Pancreas (tissue), 10 donors: ENCODE results near the gene PTGER4. TPM values are rescaled to one million over a fixed set of nuclear protein-coding genes. Genes with fewer than 3 reads are reported as not detected.
"Not testable (repeated sequence)": the region's sequence is repeated elsewhere in the genome, so short reads cannot be mapped to it uniquely, and the experiment has no call there.

ENCODE experiments used
- ATAC-seq, 4 donors: fragments of 200-7000 bp; cut with Tn5 transposase; one replicate each; pipeline versions ENCODE4 v1.8.0 to v1.9.1; 2020; ENCODE audit warnings: mild to moderate bottlenecking in 4 of 4, moderate library complexity in 4 of 4
- DNase-seq, 6 donors: peaks; one replicate each; pipeline ENCODE4 v3.0.0-alpha.2; 2020
- FAIRE-seq: peaks from 2 replicates; lab custom pipeline; 2012; peaks lifted over from hg19 to GRCh38; lab: Jason Lieb, UNC
- H3K27ac ChIP-seq, 4 donors: fragments of 200-600 bp; sonication (generic); 1 replicate in 3 of 4; 2 replicates in 1 of 4; pipeline versions ENCODE4 v1.5.0 to v1.8.0; 2020
- H3K27me3 ChIP-seq, 4 donors: fragments of 200-600 bp; one replicate each; pipeline ENCODE4 v1.8.0; 2021
- H3K36me3 ChIP-seq, 3 donors: fragments of 200-600 bp; sonication (generic) in 1 of 3; one replicate each; pipeline versions ENCODE4 v1.5.0 to v1.8.0; 2020 to 2021
- H3K4me1 ChIP-seq, 3 donors: fragments of 200-600 bp; one replicate each; pipeline ENCODE4 v1.8.0; 2021
- H3K4me3 ChIP-seq, 4 donors: fragments of 200-600 bp; sonication (generic) in 2 of 4; one replicate each; pipeline versions ENCODE4 v1.5.0 to v1.8.0; 2020 to 2021
- H3K9me3 ChIP-seq, 4 donors: fragments of 200-600 bp; one replicate each; pipeline ENCODE4 v1.8.0; 2021
- CTCF ChIP-seq, 4 donors: fragments of 200-600 bp; sonication (generic) in 3 of 4; IDR thresholded peaks; one replicate each; pipeline versions ENCODE4 v1.5.0 to v1.8.0; 2021; ENCODE audit warnings: antibody characterized with exemption in 4 of 4
- WGBS, 2 donors: extraction: QIAGEN DNeasy Blood & Tissue Kit; methylation state at CpG; one replicate each; pipeline ENCODE4 v1.1.7; 2013; 5-methylcytosine and 5-hydroxymethylcytosine counted together
- intact Hi-C, 3 donors: fragments of 100-400 bp; cut with DNase I; formaldehyde crosslinking; loops; one replicate each; pipeline versions ENCODE4 v1.11.1 to v1.14.2; 2022
- polyA plus RNA-seq, 2 donors: library from polyadenylated mRNA; stranded (reverse); fragments of 200-250 nt; gene quantifications; one replicate each; pipeline ENCODE4 v1.2.3, GENCODE V29; 2013
- total RNA-seq, 6 donors: library from RNA; stranded (reverse); fragmentation: NEBNext Ultra II Directional in 4 of 6; extraction: Animal tissue kit (Norgen Biotek cat#: 25700) in 4 of 6; gene quantifications; one replicate each; pipeline versions ENCODE4 v1.2.1 to v1.2.4, GENCODE V29; 2021 to 2023
- donor health status: healthy with polysubstance abuse.
- donor health status: DM: no; HTN: no; CAD: no; lungs with moderate emphysema.
- donor health status: DM: no; HTN: no; CAD: no.
- donor health status: control.
- donor health status: control.
- donor health status: Bipolar disorder and iron deficiency.
- donor health status: DM: yes; HTN: yes; CAD: no.
- donor health status: DM: no; HTN: no; CAD: no.
- donor health status: DM: no; HTN: no; CAD: no.
- donor health status: DM: yes; HTN: yes; CAD: no.

Gene PTGER4
- total RNA-seq (10 to 100 TPM in 3 of 6 donors, 1 to 10 TPM in 3; 8.6 to 38.0 (median 13.3) TPM), polyA plus RNA-seq (10 to 100 TPM in 1 of 2 donors, 1 to 10 TPM in 1; 4.7 to 12.1 TPM)

GRCh38 chr5:40679913-40680681 is at the start of gene PTGER4:
PTGER4 (plus strand) TSS chr5:40679915; CDS start chr5:40680994, 1,079 bp downstream.
- peak within 1 kb of the TSS; percentile 74 to 91 (median 87) for H3K4me3 ChIP-seq
- FAIRE-seq (no peak), ATAC-seq (peak; percentile 21 to 36 (median 28)), DNase-seq (peak; percentile 29 to 74 (median 52))
- H3K27me3 ChIP-seq = no peaks in the 10 kb centered on the region
- H3K27ac ChIP-seq = peak within 1 kb of the TSS; percentile 66 to 95 (median 84)
- H3K9me3 ChIP-seq = no peaks in the 10 kb centered on the region
- TF ChIP-seq CTCF (IDR thresholded peaks at IDR 0.05) = no peak
- H3K4me1 ChIP-seq = peaks cover 0 to 27% (median 9%) of the 10 kb centered on the region in 3 donors
- intact Hi-C loops = loop anchor here in 2 of 3 donors (5.0 to 10.0 kb wide), 3 partner anchors 735 to 965 kb away; no protein-coding TSS in a partner anchor
- 1% methylated on average over 37 to 44 of the region's 44 CpGs for WGBS, 2 donors
- peaks cover 0 to 3% (median 0%) of the 10 kb centered on the region in 3 donors for H3K36me3 ChIP-seq

- no peak for TF ChIP-seq CTCF (IDR thresholded peaks at IDR 0.05)
- no peak for DNase-seq
- H3K4me3 ChIP-seq = no peak overlapping the region
- intact Hi-C loops = no loop called here
- H3K27ac ChIP-seq = no peak overlapping the region
- no peak for FAIRE-seq
- no peaks in the 10 kb centered on the region for H3K4me1 ChIP-seq
- H3K9me3 ChIP-seq = no peaks in the 10 kb centered on the region
- no peaks in the 10 kb centered on the region for H3K36me3 ChIP-seq
- H3K27me3 ChIP-seq = no peaks in the 10 kb centered on the region
- no peak for ATAC-seq
These were observed 49.6 kb upstream of the PTGER4 start for GRCh38 chr5:40630126-40630525.

GRCh38 chr5:40631236-40631635 is 48.5 kb upstream of the PTGER4 start:
- H3K36me3 ChIP-seq = no peaks in the 10 kb centered on the region
- FAIRE-seq = no peak
- TF ChIP-seq CTCF (IDR thresholded peaks at IDR 0.05) = no peak
- ATAC-seq = no peak
- no peak for DNase-seq
- intact Hi-C loops = no loop called here
- H3K27me3 ChIP-seq = no peaks in the 10 kb centered on the region
- H3K9me3 ChIP-seq = no peaks in the 10 kb centered on the region
- H3K27ac ChIP-seq = no peak overlapping the region
- no peak overlapping the region for H3K4me3 ChIP-seq
- H3K4me1 ChIP-seq = no peaks in the 10 kb centered on the region
- 61 to 69% methylated on average over 7 of the region's 7 CpGs for WGBS, 2 donors

- Histone ChIP-seq H3K4me1 (no peaks in the 10 kb centered on the region), H3K4me3 (no peak overlapping the region), H3K36me3 (no peaks in the 10 kb centered on the region), H3K27ac (no peak overlapping the region), H3K27me3 (no peaks in the 10 kb centered on the region), H3K9me3 (no peaks in the 10 kb centered on the region)
- intact Hi-C loops = no loop called here
- WGBS, 2 donors = 72 to 80% methylated on average over 3 of the region's 3 CpGs
- DNase-seq (no peak), ATAC-seq (no peak), FAIRE-seq (no peak)
- no peak for TF ChIP-seq CTCF (IDR thresholded peaks at IDR 0.05)
These were observed 45.6 kb upstream of the PTGER4 start for GRCh38 chr5:40634154-40634553.

- 82% methylated on average over 7 of the region's 7 CpGs for WGBS, 2 donors
- no peak for ATAC-seq
- Histone ChIP-seq H3K36me3 (no peaks in the 10 kb centered on the region), H3K27ac (no peak overlapping the region), H3K9me3 (no peaks in the 10 kb centered on the region), H3K4me3 (no peak overlapping the region), H3K4me1 (no peaks in the 10 kb centered on the region), H3K27me3 (no peaks in the 10 kb centered on the region)
- FAIRE-seq = no peak
- TF ChIP-seq CTCF (IDR thresholded peaks at IDR 0.05) = no peak
- peak in 1 of 6 donors; percentile 22 for DNase-seq
- intact Hi-C loops = no loop called here
These were observed 45.1 kb upstream of the PTGER4 start for GRCh38 chr5:40634593-40634992.

GRCh38 chr5:40639531-40639930 is 40.2 kb upstream of the PTGER4 start:
- 89 to 91% methylated on average over 1 of the region's 1 CpG for WGBS, 2 donors
- H3K36me3 ChIP-seq, H3K27ac ChIP-seq, H3K4me1 ChIP-seq, H3K27me3 ChIP-seq, DNase-seq, intact Hi-C loops, H3K4me3 ChIP-seq, ATAC-seq, FAIRE-seq, H3K9me3 ChIP-seq: not testable (repeated sequence)
